Subcutaneous adipose tissue (tissue), 4 donors: ENCODE measurements around the gene C17orf113. TPM values are rescaled to one million over a fixed set of nuclear protein-coding genes. Genes with fewer than 3 reads are reported as not detected.

ENCODE experiments used
- total RNA-seq, 4 donors: library from RNA; depleted of rRNA; stranded (reverse); fragments of >200 nt; gene quantifications; one replicate each; pipeline ENCODE4 v1.1.0, GENCODE V29; 2016
- TF ChIP-seq, protein P1 (sequence below): fragments of 450-650 bp; IDR thresholded peaks from one replicate; pipeline ENCODE4 v1.5.1; 2016; ENCODE audit warnings: low read depth, mild to moderate bottlenecking, control low read depth, antibody characterized with exemption, moderate library complexity

C17orf113 gene
- total RNA-seq, 4 donors from 2014 or later = 0.17 to 1.7 (median 0.44) TPM; not detected in 1

- TF ChIP-seq, protein P1, sequence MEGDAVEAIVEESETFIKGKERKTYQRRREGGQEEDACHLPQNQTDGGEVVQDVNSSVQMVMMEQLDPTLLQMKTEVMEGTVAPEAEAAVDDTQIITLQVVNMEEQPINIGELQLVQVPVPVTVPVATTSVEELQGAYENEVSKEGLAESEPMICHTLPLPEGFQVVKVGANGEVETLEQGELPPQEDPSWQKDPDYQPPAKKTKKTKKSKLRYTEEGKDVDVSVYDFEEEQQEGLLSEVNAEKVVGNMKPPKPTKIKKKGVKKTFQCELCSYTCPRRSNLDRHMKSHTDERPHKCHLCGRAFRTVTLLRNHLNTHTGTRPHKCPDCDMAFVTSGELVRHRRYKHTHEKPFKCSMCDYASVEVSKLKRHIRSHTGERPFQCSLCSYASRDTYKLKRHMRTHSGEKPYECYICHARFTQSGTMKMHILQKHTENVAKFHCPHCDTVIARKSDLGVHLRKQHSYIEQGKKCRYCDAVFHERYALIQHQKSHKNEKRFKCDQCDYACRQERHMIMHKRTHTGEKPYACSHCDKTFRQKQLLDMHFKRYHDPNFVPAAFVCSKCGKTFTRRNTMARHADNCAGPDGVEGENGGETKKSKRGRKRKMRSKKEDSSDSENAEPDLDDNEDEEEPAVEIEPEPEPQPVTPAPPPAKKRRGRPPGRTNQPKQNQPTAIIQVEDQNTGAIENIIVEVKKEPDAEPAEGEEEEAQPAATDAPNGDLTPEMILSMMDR = no peak
Observed at GRCh38 chr17:42090964-42091790, 40.8 kb upstream of the C17orf113 start.

DNA sequence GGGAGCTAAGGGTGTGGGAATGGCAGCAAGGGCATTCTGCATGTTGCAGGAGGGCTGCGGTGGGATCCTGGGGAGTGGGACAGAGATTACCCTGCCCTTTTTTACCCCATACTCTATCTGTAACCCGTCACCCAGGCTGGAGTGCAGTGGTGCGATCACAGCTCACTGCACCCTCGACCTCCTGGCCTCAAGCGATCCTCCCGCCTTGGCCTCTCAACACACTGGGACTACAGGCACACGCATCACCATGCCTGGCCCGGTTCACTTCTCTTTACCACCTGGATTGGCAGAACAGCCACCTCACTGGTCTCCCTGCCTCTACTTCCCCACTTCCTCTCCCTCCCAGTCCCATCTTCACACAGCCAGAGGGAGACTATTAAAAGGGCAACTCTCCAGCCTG is 38.3 kb upstream of the C17orf113 start:
- TF ChIP-seq, protein P1 = no peak

DNA sequence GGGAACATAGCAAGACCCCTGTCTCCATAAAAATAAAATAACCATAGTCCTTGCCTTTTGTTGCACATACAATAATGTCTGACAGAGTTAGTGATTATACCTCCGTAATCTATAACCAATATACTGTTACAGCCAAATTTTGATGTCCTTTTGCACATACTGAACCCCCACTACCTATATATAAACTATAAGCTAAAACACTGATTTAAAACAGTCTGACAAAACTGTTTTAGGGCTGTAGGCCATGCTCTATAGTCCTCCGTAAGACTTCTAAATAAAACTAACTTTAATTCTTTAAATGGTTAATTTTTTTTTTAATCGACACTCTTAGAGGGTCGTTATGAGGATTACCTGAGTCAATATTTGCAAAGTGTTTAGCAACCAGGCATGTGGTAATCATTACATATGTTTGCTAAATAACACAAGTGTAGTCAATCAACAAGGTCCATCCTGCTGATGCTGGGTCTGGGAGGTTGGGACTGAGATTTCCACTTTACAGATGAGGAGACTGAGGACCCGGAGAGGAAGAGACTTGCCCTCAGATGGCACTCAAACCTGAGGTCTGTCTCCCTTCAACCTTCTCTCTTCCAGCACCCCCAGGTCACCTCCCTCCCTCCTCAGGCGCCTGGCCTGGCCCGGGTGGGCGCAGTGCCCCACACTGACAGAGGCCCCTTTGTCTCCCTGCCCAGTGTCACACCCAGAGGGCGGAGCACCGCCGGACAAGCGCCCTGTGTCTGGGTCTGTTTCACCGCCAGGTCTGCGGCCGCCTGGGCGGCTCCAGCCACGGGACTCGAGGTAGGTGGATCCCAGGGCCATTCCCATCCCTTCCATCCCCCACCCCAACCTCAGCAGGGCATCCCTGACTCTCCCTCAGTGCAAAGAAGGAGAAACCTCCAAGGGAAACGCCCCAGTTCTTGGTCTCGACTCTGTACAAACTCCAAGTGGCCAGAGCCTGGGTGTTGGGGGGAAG is 37.6 kb upstream of the C17orf113 start:
- TF ChIP-seq, protein P1 = no peak

- TF ChIP-seq, protein P1 = no peak
Observed at GRCh38 chr17:42087042-42087701, 36.8 kb upstream of the C17orf113 start.

DNA sequence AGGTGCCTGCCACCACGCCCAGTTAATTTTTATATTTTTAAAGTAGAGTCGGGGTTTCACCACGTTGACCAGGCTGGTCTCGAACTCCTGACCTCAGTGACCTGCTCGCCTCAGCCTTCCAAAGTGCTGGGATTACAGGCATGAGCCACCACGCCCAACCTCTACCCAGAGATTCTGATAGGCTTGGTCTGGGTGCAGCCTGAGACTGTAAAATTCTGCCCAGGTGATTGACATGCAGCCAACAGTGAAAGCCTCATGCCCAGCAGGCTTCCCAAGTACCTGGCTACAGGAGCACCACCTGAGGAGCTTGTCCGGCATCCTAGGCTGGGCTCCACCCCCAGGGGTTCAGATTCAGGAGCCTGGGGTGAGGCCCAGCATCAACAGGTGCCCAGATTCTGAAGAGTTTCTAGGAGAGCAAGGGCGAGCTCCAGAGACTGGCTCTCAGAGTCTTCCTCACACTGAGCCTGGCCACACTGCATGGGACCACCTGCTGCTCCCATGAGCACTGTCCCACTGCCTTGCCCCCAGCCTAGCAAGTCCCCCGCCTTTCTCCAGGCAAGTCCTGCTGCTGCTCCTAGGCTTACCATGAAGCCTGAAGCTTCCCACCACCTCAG is 31.2 kb upstream of the C17orf113 start:
- TF ChIP-seq, protein P1 = no peak

GRCh38 chr17:42079541-42079940 is 29.1 kb upstream of the C17orf113 start:
- TF ChIP-seq, protein P1 = no peak
